Measurements from ENCODE around the gene POLRMT. TPM values are rescaled to one million over a fixed set of nuclear protein-coding genes. Genes with fewer than 3 reads are reported as not detected.
A peak's percentile ranks its signal among the peaks of the same experiment; 100 is the strongest.

POLRMT gene
- total RNA-seq, 1 experiment from 2014 or later, result 139 TPM

- no peak for TF ChIP-seq JUN (CRISPR knock-in tag; IDR thresholded peaks at IDR 0.05)
- no peak for TF ChIP-seq ZNF121 (CRISPR knock-in tag; IDR thresholded peaks at IDR 0.05)
- no peak for TF ChIP-seq USF2 (CRISPR knock-in tag; IDR thresholded peaks at IDR 0.05)
- no peak for TF ChIP-seq TEAD1 (CRISPR knock-in tag; IDR thresholded peaks at IDR 0.05)
- TF ChIP-seq SMAD4 (CRISPR knock-in tag; IDR thresholded peaks at IDR 0.05), result no peak
- no peak for TF ChIP-seq NFYB (CRISPR knock-in tag; conservative IDR thresholded peaks at IDR 0.05; ENCODE audit: low read depth)
- no peak for TF ChIP-seq ZNF396 (CRISPR knock-in tag; IDR thresholded peaks at IDR 0.05; ENCODE audit: borderline replicate concordance)
Observed at GRCh38 chr19:593505-593904, 39.8 kb downstream of the POLRMT start (continued).

- no peak for ATAC-seq
- Mint-ChIP-seq H3K9me3 (no peaks in the 10 kb centered on the region), H3K4me3 (no peak overlapping the region), H3K27ac (no peak overlapping the region), H3K27me3 (ENCODE audit: low read depth) (peaks cover 41% of the 10 kb centered on the region), H3K36me3 (no peaks in the 10 kb centered on the region), H3K4me1 (no peaks in the 10 kb centered on the region)
- TF ChIP-seq FOXK1 (CRISPR knock-in tag; IDR thresholded peaks at IDR 0.05), result no peak
- no peak for TF ChIP-seq ZBTB43 (CRISPR knock-in tag; IDR thresholded peaks at IDR 0.05)
- TF ChIP-seq NR1H2 (CRISPR knock-in tag; IDR thresholded peaks at IDR 0.05), result no peak
- CTCF ChIA-PET, result no interaction called here
- POLR2A ChIA-PET, result no interaction called here
- DNase-seq (ENCODE audit: low spot score), result no peak
Observed at GRCh38 chr19:593055-593454, 40.3 kb downstream of the POLRMT start.

- ATAC-seq, result no peak
- ChIA-PET CTCF (interaction anchor here (1.0 kb wide), 1 partner anchor 142 kb away, joined by 3 read pairs; no protein-coding TSS in a partner anchor), POLR2A (no interaction called here)
- no peaks in the 10 kb centered on the region for H3K4me1 Mint-ChIP-seq
- no peak overlapping the region for H3K27ac Mint-ChIP-seq
- H3K9me3 Mint-ChIP-seq, result no peaks in the 10 kb centered on the region
- no peak for TF ChIP-seq CTCF (IDR thresholded peaks at IDR 0.05)
- no peak for TF ChIP-seq JAZF1 (CRISPR knock-in tag; IDR thresholded peaks at IDR 0.05)
- no peak for TF ChIP-seq RORB (CRISPR knock-in tag; IDR thresholded peaks at IDR 0.05)
- TF ChIP-seq TEAD4 (CRISPR knock-in tag; IDR thresholded peaks at IDR 0.05), result no peak
- no peak for TF ChIP-seq ZNF416 (CRISPR knock-in tag; IDR thresholded peaks at IDR 0.05)
- no peak for TF ChIP-seq PRRX2 (CRISPR knock-in tag; IDR thresholded peaks at IDR 0.05)
- no peak overlapping the region for H3K4me3 Mint-ChIP-seq
- no peaks in the 10 kb centered on the region for H3K36me3 Mint-ChIP-seq
- DNase-seq (ENCODE audit: low spot score), result no peak
- peaks cover 43% of the 10 kb centered on the region for H3K27me3 Mint-ChIP-seq (ENCODE audit: low read depth)
Observed at GRCh38 chr19:592101-592500, 41.2 kb downstream of the POLRMT start.

GRCh38 chr19:591099-591958, 42.0 kb downstream of the POLRMT start:
- Mint-ChIP-seq H3K4me3 (peak overlapping the region; percentile 52), H3K36me3 (no peaks in the 10 kb centered on the region), H3K9me3 (no peaks in the 10 kb centered on the region), H3K27me3 (ENCODE audit: low read depth) (peaks cover 43% of the 10 kb centered on the region), H3K4me1 (no peaks in the 10 kb centered on the region), H3K27ac (no peak overlapping the region)
- POLR2A ChIA-PET, result no interaction called here
- CTCF ChIA-PET, result interaction anchor here (1.0 kb wide), 1 partner anchor 143 kb away, joined by 3 read pairs; no protein-coding TSS in a partner anchor
- DNase-seq (ENCODE audit: low spot score) (peak; percentile 52), ATAC-seq (peak; percentile 8; the same call in 1 of the 2 replicates)
- TF ChIP-seq ZNF396 (CRISPR knock-in tag; IDR thresholded peaks at IDR 0.05; ENCODE audit: borderline replicate concordance) (no peak), USF2 (CRISPR knock-in tag; IDR thresholded peaks at IDR 0.05) (no peak), ESRRA (CRISPR knock-in tag; IDR thresholded peaks at IDR 0.05; ENCODE audit: borderline replicate concordance) (no peak), IRF1 (CRISPR knock-in tag; IDR thresholded peaks at IDR 0.05) (peak; percentile 43; the same call in 1 of the 2 replicates), CTCF (IDR thresholded peaks at IDR 0.05) (no peak), FOXJ3 (CRISPR knock-in tag; IDR thresholded peaks at IDR 0.05; ENCODE audit: borderline replicate concordance) (no peak), SOX15 (CRISPR knock-in tag; IDR thresholded peaks at IDR 0.05) (no peak), NFYB (CRISPR knock-in tag; conservative IDR thresholded peaks at IDR 0.05; ENCODE audit: low read depth) (no peak; the same call in 1 of the 2 replicates), NFATC4 (CRISPR knock-in tag; IDR thresholded peaks at IDR 0.05) (no peak), TEAD4 (CRISPR knock-in tag; IDR thresholded peaks at IDR 0.05) (peak; percentile 58; the same call in 1 of the 2 replicates), KAT7 (CRISPR knock-in tag; IDR thresholded peaks at IDR 0.05; ENCODE audit: borderline replicate concordance) (no peak; the same call in 1 of the 2 replicates)
